GM23338 (cell line): ENCODE data around the gene RPS8. TPM values are rescaled to one million over a fixed set of nuclear protein-coding genes. Genes with fewer than 3 reads are reported as not detected.

Source experiments
- ATAC-seq: fragments of 200-7000 bp; cut with Tn5 transposase; 3 replicates; pipeline ENCODE4 v1.9.1; 2020
- DNase-seq: peaks from one replicate; pipeline ENCODE4 v3.0.0-alpha.2; 2015; ENCODE audit warnings: low spot score
- H2AFZ ChIP-seq: fragments of 200-600 bp; sonication (generic); 2 replicates; pipeline ENCODE4 v1.8.0; 2016; ENCODE audit warnings: antibody characterized with exemption, mild to moderate bottlenecking, moderate library complexity
- H3F3A ChIP-seq: fragments of 200-600 bp; sonication (generic); replicated peaks from 2 replicates; pipeline ENCODE4 v1.8.0; 2017; ENCODE audit warnings: antibody characterized with exemption, mixed run types, low read depth
- H3K27ac ChIP-seq: fragments of 200-600 bp; sonication (generic); 2 replicates; pipeline ENCODE4 v1.6.1; 2016; ENCODE audit warnings: low read depth
- H3K27me3 ChIP-seq: fragments of 200-600 bp; sonication (generic); 2 replicates; pipeline ENCODE4 v1.8.0; 2016; ENCODE audit warnings: mild to moderate bottlenecking, mixed run types, moderate library complexity; ENCODE audit not compliant: insufficient read depth
- H3K36me3 ChIP-seq: fragments of 200-600 bp; sonication (generic); 2 replicates; pipeline ENCODE4 v1.8.0; 2016; ENCODE audit warnings: mild to moderate bottlenecking; ENCODE audit not compliant: insufficient read depth
- H3K4me1 ChIP-seq: fragments of 200-600 bp; sonication (generic); 2 replicates; pipeline ENCODE4 v1.8.0; 2016; ENCODE audit warnings: mild to moderate bottlenecking, moderate library complexity; ENCODE audit not compliant: insufficient read depth
- H3K4me2 ChIP-seq: fragments of 200-600 bp; sonication (generic); 2 replicates; pipeline ENCODE4 v1.7.1; 2017; ENCODE audit warnings: mixed run types
- H3K4me3 ChIP-seq: fragments of 200-600 bp; sonication (generic); 2 replicates; pipeline ENCODE4 v1.6.1; 2016; ENCODE audit warnings: mixed run types
- H3K79me2 ChIP-seq: fragments of 200-600 bp; sonication (generic); replicated peaks from 2 replicates; pipeline ENCODE4 v1.8.0; 2017; ENCODE audit warnings: mild to moderate bottlenecking; ENCODE audit not compliant: insufficient read depth
- H3K9me2 ChIP-seq: fragments of 200-600 bp; sonication (generic); 2 replicates; pipeline ENCODE4 v1.8.0; 2017; ENCODE audit not compliant: insufficient read depth
- H4K20me1 ChIP-seq: fragments of 200-600 bp; sonication (generic); replicated peaks from 2 replicates; pipeline ENCODE4 v1.8.0; 2017; ENCODE audit warnings: mild to moderate bottlenecking; ENCODE audit not compliant: insufficient read depth
- H3K27ac Mint-ChIP-seq: 2 replicates; pipeline ENCODE4 v1.8.0; 2020; ENCODE audit warnings: inconsistent platforms, mild to moderate bottlenecking, moderate library complexity, mixed read lengths
- H3K27me3 Mint-ChIP-seq: 3 replicates; pipeline ENCODE4 v1.8.0; 2022; ENCODE audit warnings: low read depth, mild to moderate bottlenecking, moderate library complexity, mixed read lengths, inconsistent platforms; ENCODE audit not compliant: insufficient read depth, poor library complexity
- H3K36me3 Mint-ChIP-seq: 3 replicates; pipeline ENCODE4 v1.8.0; 2021; ENCODE audit warnings: low read depth, mild to moderate bottlenecking, inconsistent platforms, moderate library complexity, mixed read lengths
- H3K4me1 Mint-ChIP-seq: 3 replicates; pipeline ENCODE4 v1.8.0; 2020; ENCODE audit warnings: mild to moderate bottlenecking, inconsistent platforms, mixed read lengths
- H3K4me3 Mint-ChIP-seq: 3 replicates; pipeline ENCODE4 v1.8.0; 2021; ENCODE audit warnings: moderate library complexity, mild to moderate bottlenecking, inconsistent platforms, mixed read lengths
- H3K9me3 Mint-ChIP-seq: 3 replicates; pipeline ENCODE4 v1.8.0; 2020; ENCODE audit warnings: moderate library complexity, mild to moderate bottlenecking, inconsistent platforms, mixed read lengths
- CREB1 ChIP-seq: fragments of 250-450 bp; sonication (Bioruptor Pico); IDR thresholded peaks from 2 replicates; pipeline ENCODE4 v1.5.0; 2020; ENCODE audit warnings: low read depth, mild to moderate bottlenecking, moderate library complexity
- EZH2 ChIP-seq: fragments of 200-600 bp; sonication (generic); IDR thresholded peaks from one replicate; pipeline ENCODE4 v1.8.0; 2017; ENCODE audit warnings: antibody characterized with exemption, mild to moderate bottlenecking, low read depth; ENCODE audit not compliant: unreplicated experiment
- EZH2phosphoT487 ChIP-seq: fragments of 200-600 bp; sonication (generic); IDR thresholded peaks from one replicate; pipeline ENCODE4 v1.8.1; 2018; ENCODE audit warnings: antibody characterized with exemption; ENCODE audit not compliant: unreplicated experiment
- JUNB ChIP-seq: IDR thresholded peaks from one replicate; pipeline ENCODE4 v1.6.1; 2016; ENCODE audit warnings: antibody characterized with exemption; ENCODE audit not compliant: unreplicated experiment
- NANOG ChIP-seq: IDR thresholded peaks from 2 replicates; pipeline ENCODE4 v1.6.1; 2016; ENCODE audit warnings: antibody characterized with exemption, borderline replicate concordance
- ZNF114 ChIP-seq: fragments of 250-450 bp; sonication (Bioruptor Pico); IDR thresholded peaks from 2 replicates; pipeline ENCODE4 v1.5.0; 2020; ENCODE audit warnings: mild to moderate bottlenecking, moderate library complexity
- ZNF331 ChIP-seq: fragments of 250-450 bp; sonication (Bioruptor Pico); IDR thresholded peaks from 2 replicates; pipeline ENCODE4 v1.5.0; 2020; ENCODE audit warnings: low read depth, mild to moderate bottlenecking, moderate library complexity
- polyA plus RNA-seq: library from polyadenylated mRNA; unstranded; fragments of >200 nt; fragmentation: Nextera tagmentation; extraction: Ambion mirVana; gene quantifications from 2 replicates; pipeline ENCODE4 v1.2.1, GENCODE V29; 2016
- total RNA-seq: library from RNA; depleted of rRNA; stranded (reverse); fragments of >200 nt; shearing (Covaris generic); gene quantifications from 2 replicates; pipeline ENCODE4 v1.2.3, GENCODE V29; 2014
- TF ChIP-seq, protein P1 (sequence below), 2 experiments: fragments of 200-600 bp in 1 of 2; sonication (generic) in 1 of 2; conservative IDR thresholded peaks; 2 replicates each; pipeline versions ENCODE4 v1.5.1 to v1.6.1; 2016 to 2017; ENCODE audit warnings: antibody characterized with exemption in 2 of 2, low read depth in 2 of 2, mild to moderate bottlenecking in 2 of 2, moderate library complexity in 1 of 2
- TF ChIP-seq, protein P2 (sequence below): fragments of 250-450 bp; sonication (Bioruptor Pico); IDR thresholded peaks from 2 replicates; pipeline ENCODE4 v1.5.0; 2020; ENCODE audit warnings: mild to moderate bottlenecking, moderate library complexity
- TF ChIP-seq, protein P3 (sequence below): IDR thresholded peaks from one replicate; pipeline ENCODE4 v1.6.1; 2018; ENCODE audit warnings: antibody characterized with exemption; ENCODE audit not compliant: unreplicated experiment

RPS8 gene
- total and polyA plus RNA-seq, 2 experiments from 2014 or later, result 1,756 to 2,427 TPM

DNA sequence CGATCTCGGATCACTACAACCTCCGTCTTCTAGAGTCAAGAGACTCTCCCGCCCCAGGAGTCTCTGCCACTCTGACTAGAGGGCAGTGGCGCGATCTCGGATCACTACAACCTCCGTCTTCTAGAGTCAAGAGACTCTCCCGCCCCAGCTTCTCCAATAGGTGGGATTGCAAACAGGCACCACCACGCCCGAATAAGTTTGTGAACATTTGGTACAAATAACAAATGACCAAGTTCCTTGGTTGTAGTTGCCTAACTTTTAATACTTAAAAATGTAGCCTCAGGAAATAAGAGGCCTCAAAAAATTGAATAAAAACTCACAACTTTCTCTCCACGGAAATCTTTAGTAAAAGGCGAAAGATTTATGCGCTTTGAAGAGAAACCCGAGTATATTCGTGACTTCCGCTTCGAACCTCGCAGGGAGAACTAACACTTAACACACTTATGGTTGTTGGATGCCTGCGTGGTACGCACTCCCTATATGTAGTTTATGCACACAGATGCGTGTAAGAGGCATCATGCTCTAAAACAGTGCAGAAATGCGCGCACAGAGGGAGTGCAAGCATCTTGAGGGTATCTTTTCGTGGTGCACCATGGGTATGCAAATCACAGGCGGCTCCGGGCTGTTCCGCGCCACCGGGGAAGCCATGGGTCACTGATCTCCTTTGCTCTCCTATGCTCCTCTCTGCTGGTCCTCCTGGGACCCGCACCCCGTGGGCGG, 44.4 kb downstream of the RPS8 start (continued):
- TF ChIP-seq JUNB (no peak), EZH2 (no peak), CREB1 (CRISPR knock-in tag) (peak; percentile 48)
- TF ChIP-seq, protein P1, sequence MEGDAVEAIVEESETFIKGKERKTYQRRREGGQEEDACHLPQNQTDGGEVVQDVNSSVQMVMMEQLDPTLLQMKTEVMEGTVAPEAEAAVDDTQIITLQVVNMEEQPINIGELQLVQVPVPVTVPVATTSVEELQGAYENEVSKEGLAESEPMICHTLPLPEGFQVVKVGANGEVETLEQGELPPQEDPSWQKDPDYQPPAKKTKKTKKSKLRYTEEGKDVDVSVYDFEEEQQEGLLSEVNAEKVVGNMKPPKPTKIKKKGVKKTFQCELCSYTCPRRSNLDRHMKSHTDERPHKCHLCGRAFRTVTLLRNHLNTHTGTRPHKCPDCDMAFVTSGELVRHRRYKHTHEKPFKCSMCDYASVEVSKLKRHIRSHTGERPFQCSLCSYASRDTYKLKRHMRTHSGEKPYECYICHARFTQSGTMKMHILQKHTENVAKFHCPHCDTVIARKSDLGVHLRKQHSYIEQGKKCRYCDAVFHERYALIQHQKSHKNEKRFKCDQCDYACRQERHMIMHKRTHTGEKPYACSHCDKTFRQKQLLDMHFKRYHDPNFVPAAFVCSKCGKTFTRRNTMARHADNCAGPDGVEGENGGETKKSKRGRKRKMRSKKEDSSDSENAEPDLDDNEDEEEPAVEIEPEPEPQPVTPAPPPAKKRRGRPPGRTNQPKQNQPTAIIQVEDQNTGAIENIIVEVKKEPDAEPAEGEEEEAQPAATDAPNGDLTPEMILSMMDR (conservative IDR thresholded peaks at IDR 0.05; ENCODE audit: low read depth in 2 of 2), result no peak; a peak in 1 of 4 replicates

DNA sequence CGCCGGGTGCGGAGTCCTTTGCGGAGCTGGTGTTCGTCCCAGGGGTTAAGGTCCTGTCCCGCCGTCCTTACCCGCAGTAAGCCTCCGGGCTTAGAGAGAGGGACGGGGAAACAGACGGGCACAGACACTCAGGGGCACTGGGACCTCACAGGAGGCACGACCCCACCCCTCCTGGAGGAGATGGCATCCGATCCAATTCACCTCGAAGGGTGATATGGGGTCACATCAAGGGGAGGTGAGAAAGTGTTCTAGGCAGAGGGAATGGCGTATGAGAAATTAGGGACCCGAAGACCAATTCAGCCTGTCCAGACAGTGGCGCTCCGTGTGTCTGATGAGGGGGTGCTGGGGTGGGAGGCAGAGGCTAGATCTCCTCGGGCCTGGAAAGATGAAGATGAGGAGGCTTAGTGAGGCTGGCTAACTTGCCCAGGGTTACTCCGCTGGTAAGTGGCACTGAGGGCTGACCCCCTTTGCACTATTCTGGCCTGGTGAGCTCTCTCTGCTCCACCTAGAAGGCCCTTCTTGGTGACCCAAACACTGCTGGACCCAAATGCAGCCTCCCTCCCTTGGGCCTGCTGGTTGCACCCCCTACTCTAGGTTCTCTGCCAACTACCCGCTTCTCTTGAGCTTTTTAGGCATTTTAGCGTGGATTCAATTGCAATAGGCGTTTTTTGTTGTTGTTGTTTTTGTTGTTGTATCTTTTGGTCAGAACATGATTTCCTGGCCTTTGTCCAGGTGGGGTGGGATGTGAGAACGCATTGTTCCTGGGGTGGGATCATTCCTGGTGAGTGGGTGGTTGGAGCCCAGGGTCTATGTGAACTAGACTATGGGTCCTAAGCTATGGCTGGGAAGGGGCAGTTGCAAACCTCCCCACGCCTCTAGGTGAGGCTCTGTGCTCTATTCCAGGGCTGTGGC, 45.2 kb downstream of the RPS8 start:
- peak overlapping the region; percentile 100 for H3K27ac Mint-ChIP-seq
- H3K4me1 Mint-ChIP-seq, result peaks cover 12% of the 10 kb centered on the region
- Histone ChIP-seq H2AFZ (peak overlapping the region; percentile 0; the same call in 1 of the 2 replicates), H3K36me3 (no peaks in the 10 kb centered on the region), H3K4me2 (peak overlapping the region; percentile 74), H3K27ac (no peak overlapping the region), H3K9me2 (no peaks in the 10 kb centered on the region), H3K79me2 (no peaks in the 10 kb centered on the region), H3K4me3 (peak overlapping the region; percentile 53), H3K27me3 (no peaks in the 10 kb centered on the region), H3F3A (0 out of 2 replicates have a peak, but pooled peaks cover 6% of the 10 kb centered on the region), H3K4me1 (peaks cover 9% of the 10 kb centered on the region), H4K20me1 (no peaks in the 10 kb centered on the region)
- H3K27me3 Mint-ChIP-seq, result peaks cover 20% of the 10 kb centered on the region
- peak overlapping the region; percentile 82 for H3K4me3 Mint-ChIP-seq
- DNase-seq (no peak), ATAC-seq (peak; percentile 19)
- no peaks in the 10 kb centered on the region for H3K9me3 Mint-ChIP-seq
- no peaks in the 10 kb centered on the region; the same call in 2 of the 3 replicates for H3K36me3 Mint-ChIP-seq
- TF ChIP-seq, protein P2, sequence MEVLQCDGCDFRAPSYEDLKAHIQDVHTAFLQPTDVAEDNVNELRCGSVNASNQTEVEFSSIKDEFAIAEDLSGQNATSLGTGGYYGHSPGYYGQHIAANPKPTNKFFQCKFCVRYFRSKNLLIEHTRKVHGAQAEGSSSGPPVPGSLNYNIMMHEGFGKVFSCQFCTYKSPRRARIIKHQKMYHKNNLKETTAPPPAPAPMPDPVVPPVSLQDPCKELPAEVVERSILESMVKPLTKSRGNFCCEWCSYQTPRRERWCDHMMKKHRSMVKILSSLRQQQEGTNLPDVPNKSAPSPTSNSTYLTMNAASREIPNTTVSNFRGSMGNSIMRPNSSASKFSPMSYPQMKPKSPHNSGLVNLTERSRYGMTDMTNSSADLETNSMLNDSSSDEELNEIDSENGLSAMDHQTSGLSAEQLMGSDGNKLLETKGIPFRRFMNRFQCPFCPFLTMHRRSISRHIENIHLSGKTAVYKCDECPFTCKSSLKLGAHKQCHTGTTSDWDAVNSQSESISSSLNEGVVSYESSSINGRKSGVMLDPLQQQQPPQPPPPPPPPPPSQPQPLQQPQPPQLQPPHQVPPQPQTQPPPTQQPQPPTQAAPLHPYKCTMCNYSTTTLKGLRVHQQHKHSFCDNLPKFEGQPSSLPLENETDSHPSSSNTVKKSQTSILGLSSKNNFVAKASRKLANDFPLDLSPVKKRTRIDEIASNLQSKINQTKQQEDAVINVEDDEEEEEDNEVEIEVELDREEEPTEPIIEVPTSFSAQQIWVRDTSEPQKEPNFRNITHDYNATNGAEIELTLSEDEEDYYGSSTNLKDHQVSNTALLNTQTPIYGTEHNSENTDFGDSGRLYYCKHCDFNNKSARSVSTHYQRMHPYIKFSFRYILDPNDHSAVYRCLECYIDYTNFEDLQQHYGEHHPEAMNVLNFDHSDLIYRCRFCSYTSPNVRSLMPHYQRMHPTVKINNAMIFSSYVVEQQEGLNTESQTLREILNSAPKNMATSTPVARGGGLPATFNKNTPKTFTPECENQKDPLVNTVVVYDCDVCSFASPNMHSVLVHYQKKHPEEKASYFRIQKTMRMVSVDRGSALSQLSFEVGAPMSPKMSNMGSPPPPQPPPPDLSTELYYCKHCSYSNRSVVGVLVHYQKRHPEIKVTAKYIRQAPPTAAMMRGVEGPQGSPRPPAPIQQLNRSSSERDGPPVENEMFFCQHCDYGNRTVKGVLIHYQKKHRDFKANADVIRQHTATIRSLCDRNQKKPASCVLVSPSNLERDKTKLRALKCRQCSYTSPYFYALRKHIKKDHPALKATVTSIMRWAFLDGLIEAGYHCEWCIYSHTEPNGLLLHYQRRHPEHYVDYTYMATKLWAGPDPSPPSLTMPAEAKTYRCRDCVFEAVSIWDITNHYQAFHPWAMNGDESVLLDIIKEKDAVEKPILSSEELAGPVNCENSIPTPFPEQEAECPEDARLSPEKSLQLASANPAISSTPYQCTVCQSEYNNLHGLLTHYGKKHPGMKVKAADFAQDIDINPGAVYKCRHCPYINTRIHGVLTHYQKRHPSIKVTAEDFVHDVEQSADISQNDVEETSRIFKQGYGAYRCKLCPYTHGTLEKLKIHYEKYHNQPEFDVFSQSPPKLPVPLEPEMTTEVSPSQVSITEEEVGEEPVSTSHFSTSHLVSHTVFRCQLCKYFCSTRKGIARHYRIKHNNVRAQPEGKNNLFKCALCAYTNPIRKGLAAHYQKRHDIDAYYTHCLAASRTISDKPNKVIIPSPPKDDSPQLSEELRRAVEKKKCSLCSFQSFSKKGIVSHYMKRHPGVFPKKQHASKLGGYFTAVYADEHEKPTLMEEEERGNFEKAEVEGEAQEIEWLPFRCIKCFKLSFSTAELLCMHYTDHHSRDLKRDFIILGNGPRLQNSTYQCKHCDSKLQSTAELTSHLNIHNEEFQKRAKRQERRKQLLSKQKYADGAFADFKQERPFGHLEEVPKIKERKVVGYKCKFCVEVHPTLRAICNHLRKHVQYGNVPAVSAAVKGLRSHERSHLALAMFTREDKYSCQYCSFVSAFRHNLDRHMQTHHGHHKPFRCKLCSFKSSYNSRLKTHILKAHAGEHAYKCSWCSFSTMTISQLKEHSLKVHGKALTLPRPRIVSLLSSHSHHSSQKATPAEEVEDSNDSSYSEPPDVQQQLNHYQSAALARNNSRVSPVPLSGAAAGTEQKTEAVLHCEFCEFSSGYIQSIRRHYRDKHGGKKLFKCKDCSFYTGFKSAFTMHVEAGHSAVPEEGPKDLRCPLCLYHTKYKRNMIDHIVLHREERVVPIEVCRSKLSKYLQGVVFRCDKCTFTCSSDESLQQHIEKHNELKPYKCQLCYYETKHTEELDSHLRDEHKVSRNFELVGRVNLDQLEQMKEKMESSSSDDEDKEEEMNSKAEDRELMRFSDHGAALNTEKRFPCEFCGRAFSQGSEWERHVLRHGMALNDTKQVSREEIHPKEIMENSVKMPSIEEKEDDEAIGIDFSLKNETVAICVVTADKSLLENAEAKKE (CRISPR knock-in tag), result no peak
- no peak for TF ChIP-seq JUNB
- TF ChIP-seq ZNF331, result no peak
- no peak for TF ChIP-seq NANOG
- TF ChIP-seq, protein P3, sequence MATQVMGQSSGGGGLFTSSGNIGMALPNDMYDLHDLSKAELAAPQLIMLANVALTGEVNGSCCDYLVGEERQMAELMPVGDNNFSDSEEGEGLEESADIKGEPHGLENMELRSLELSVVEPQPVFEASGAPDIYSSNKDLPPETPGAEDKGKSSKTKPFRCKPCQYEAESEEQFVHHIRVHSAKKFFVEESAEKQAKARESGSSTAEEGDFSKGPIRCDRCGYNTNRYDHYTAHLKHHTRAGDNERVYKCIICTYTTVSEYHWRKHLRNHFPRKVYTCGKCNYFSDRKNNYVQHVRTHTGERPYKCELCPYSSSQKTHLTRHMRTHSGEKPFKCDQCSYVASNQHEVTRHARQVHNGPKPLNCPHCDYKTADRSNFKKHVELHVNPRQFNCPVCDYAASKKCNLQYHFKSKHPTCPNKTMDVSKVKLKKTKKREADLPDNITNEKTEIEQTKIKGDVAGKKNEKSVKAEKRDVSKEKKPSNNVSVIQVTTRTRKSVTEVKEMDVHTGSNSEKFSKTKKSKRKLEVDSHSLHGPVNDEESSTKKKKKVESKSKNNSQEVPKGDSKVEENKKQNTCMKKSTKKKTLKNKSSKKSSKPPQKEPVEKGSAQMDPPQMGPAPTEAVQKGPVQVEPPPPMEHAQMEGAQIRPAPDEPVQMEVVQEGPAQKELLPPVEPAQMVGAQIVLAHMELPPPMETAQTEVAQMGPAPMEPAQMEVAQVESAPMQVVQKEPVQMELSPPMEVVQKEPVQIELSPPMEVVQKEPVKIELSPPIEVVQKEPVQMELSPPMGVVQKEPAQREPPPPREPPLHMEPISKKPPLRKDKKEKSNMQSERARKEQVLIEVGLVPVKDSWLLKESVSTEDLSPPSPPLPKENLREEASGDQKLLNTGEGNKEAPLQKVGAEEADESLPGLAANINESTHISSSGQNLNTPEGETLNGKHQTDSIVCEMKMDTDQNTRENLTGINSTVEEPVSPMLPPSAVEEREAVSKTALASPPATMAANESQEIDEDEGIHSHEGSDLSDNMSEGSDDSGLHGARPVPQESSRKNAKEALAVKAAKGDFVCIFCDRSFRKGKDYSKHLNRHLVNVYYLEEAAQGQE, result no peak
- no peak for TF ChIP-seq EZH2
- no peak for TF ChIP-seq ZNF114 (CRISPR knock-in tag)
- TF ChIP-seq EZH2phosphoT487, result no peak
